Measurements from ENCODE around the gene COL23A1.

- TF ChIP-seq CTCF (IDR thresholded peaks at IDR 0.05; ENCODE audit: low read depth, low read length) = no peak
- TF ChIP-seq EZH2phosphoT487 (IDR thresholded peaks at IDR 0.05; ENCODE audit: low read depth) = no peak
These were observed 285.2 kb downstream of the COL23A1 start for GRCh38 chr5:178304761-178305645.

Data from OCI-LY3 (cell line).